ENCODE data around the gene CTLA4.

Gene CTLA4

GRCh38 chr2:203853271-203853670 lies 14.3 kb upstream of the CTLA4 start:
- TF ChIP-seq, protein P1, sequence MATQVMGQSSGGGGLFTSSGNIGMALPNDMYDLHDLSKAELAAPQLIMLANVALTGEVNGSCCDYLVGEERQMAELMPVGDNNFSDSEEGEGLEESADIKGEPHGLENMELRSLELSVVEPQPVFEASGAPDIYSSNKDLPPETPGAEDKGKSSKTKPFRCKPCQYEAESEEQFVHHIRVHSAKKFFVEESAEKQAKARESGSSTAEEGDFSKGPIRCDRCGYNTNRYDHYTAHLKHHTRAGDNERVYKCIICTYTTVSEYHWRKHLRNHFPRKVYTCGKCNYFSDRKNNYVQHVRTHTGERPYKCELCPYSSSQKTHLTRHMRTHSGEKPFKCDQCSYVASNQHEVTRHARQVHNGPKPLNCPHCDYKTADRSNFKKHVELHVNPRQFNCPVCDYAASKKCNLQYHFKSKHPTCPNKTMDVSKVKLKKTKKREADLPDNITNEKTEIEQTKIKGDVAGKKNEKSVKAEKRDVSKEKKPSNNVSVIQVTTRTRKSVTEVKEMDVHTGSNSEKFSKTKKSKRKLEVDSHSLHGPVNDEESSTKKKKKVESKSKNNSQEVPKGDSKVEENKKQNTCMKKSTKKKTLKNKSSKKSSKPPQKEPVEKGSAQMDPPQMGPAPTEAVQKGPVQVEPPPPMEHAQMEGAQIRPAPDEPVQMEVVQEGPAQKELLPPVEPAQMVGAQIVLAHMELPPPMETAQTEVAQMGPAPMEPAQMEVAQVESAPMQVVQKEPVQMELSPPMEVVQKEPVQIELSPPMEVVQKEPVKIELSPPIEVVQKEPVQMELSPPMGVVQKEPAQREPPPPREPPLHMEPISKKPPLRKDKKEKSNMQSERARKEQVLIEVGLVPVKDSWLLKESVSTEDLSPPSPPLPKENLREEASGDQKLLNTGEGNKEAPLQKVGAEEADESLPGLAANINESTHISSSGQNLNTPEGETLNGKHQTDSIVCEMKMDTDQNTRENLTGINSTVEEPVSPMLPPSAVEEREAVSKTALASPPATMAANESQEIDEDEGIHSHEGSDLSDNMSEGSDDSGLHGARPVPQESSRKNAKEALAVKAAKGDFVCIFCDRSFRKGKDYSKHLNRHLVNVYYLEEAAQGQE (IDR thresholded peaks at IDR 0.05; ENCODE audit: insufficient read depth in 1 of 2, low read depth in 2 of 2, low read length in 2 of 2) = no peak
- TF ChIP-seq TAF1 (IDR thresholded peaks at IDR 0.05; ENCODE audit: borderline replicate concordance, insufficient read depth, low read length) (no peak), SIN3A (IDR thresholded peaks at IDR 0.05; ENCODE audit: borderline replicate concordance, insufficient read depth, low read length) (no peak), FOXP2 (optimal IDR thresholded peaks at IDR 0.05; ENCODE audit: borderline replicate concordance, extremely low read depth, extremely low read length, insufficient read depth) (no peak), POLR2AphosphoS5 (IDR thresholded peaks at IDR 0.05; ENCODE audit: low read depth, low read length) (no peak)

DNA sequence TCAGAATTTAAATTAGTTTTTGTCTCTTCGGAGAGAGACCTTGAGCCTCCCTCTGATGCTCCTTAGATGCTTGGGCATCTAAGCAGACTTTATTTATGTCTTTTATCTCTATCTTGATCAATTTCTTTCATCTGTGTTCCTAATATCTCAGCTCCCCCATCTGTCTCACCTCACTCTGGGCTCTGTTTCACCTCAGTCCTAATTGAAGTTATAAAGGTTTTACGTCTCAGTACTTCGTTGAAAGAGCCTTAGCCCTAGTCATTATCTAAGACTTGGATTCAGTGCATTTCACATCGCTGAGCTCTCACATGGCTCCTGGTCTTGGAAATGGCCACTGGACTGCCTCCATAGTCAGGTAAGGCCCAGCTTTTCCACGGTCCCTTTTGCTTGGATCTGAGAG lies 13.8 kb upstream of the CTLA4 start:
- TF ChIP-seq, protein P1 (IDR thresholded peaks at IDR 0.05; ENCODE audit: insufficient read depth in 1 of 2, low read depth in 2 of 2, low read length in 2 of 2) = no peak
- TF ChIP-seq TAF1 (IDR thresholded peaks at IDR 0.05; ENCODE audit: borderline replicate concordance, insufficient read depth, low read length) = no peak
- no peak for TF ChIP-seq FOXP2 (optimal IDR thresholded peaks at IDR 0.05; ENCODE audit: borderline replicate concordance, extremely low read depth, extremely low read length, insufficient read depth)
- TF ChIP-seq POLR2AphosphoS5 (IDR thresholded peaks at IDR 0.05; ENCODE audit: low read depth, low read length) = no peak
- TF ChIP-seq SIN3A (IDR thresholded peaks at IDR 0.05; ENCODE audit: borderline replicate concordance, insufficient read depth, low read length) = no peak

DNA sequence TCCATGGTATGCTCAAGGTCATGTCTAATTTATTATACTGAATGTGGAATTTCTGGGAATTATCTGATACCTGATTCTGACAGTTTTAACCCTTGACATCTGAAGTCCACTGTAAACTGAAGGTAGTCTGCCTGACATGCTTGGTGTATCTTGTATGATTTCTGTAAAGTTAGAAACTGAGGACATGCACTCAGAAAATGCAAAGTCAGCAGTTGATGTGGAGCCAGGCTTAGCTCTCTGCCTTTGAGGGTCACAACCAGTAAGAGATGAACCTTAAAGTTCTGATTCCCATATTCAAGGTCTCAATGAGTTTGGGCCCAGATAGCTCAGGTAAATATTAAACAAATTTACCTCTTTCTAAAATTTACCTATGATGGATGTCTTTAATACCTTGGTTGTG lies 12.3 kb upstream of the CTLA4 start:
- TF ChIP-seq FOXP2 (optimal IDR thresholded peaks at IDR 0.05; ENCODE audit: borderline replicate concordance, extremely low read depth, extremely low read length, insufficient read depth) = no peak
- TF ChIP-seq TAF1 (IDR thresholded peaks at IDR 0.05; ENCODE audit: borderline replicate concordance, insufficient read depth, low read length) = no peak
- no peak for TF ChIP-seq SIN3A (IDR thresholded peaks at IDR 0.05; ENCODE audit: borderline replicate concordance, insufficient read depth, low read length)
- TF ChIP-seq, protein P1 (IDR thresholded peaks at IDR 0.05; ENCODE audit: insufficient read depth in 1 of 2, low read depth in 2 of 2, low read length in 2 of 2) = no peak
- no peak for TF ChIP-seq POLR2AphosphoS5 (IDR thresholded peaks at IDR 0.05; ENCODE audit: low read depth, low read length)

GRCh38 chr2:203857656-203858055 lies 9.9 kb upstream of the CTLA4 start:
- TF ChIP-seq, protein P1 (IDR thresholded peaks at IDR 0.05; ENCODE audit: insufficient read depth in 1 of 2, low read depth in 2 of 2, low read length in 2 of 2) = no peak
- TF ChIP-seq POLR2AphosphoS5 (IDR thresholded peaks at IDR 0.05; ENCODE audit: low read depth, low read length) (no peak), TAF1 (IDR thresholded peaks at IDR 0.05; ENCODE audit: borderline replicate concordance, insufficient read depth, low read length) (no peak), FOXP2 (optimal IDR thresholded peaks at IDR 0.05; ENCODE audit: borderline replicate concordance, extremely low read depth, extremely low read length, insufficient read depth) (no peak), SIN3A (IDR thresholded peaks at IDR 0.05; ENCODE audit: borderline replicate concordance, insufficient read depth, low read length) (no peak)

GRCh38 chr2:203858176-203858575 lies 9.4 kb upstream of the CTLA4 start:
- TF ChIP-seq POLR2AphosphoS5 (IDR thresholded peaks at IDR 0.05; ENCODE audit: low read depth, low read length) = no peak
- TF ChIP-seq SIN3A (IDR thresholded peaks at IDR 0.05; ENCODE audit: borderline replicate concordance, insufficient read depth, low read length) = no peak
- TF ChIP-seq TAF1 (IDR thresholded peaks at IDR 0.05; ENCODE audit: borderline replicate concordance, insufficient read depth, low read length) = no peak
- TF ChIP-seq, protein P1 (IDR thresholded peaks at IDR 0.05; ENCODE audit: insufficient read depth in 1 of 2, low read depth in 2 of 2, low read length in 2 of 2) = no peak
- TF ChIP-seq FOXP2 (optimal IDR thresholded peaks at IDR 0.05; ENCODE audit: borderline replicate concordance, extremely low read depth, extremely low read length, insufficient read depth) = no peak
